HG02943 (cell line): Measurements from ENCODE around the gene LRIT2.

Source experiments
- ATAC-seq: cut with Tn5 transposase; IDR thresholded peaks from one replicate; pipeline ENCODE4 v1.9.1; 2021; ENCODE audit warnings: mild to moderate bottlenecking, low read depth, moderate library complexity; ENCODE audit not compliant: unreplicated experiment

LRIT2 gene

GRCh38 chr10:84212014-84212413 is 13.3 kb downstream of the LRIT2 start:
- ATAC-seq, result no peak

- ATAC-seq, result no peak
Observed at GRCh38 chr10:84211566-84211965, 13.8 kb downstream of the LRIT2 start.

- ATAC-seq, result no peak
Observed at GRCh38 chr10:84208023-84208422, 17.3 kb downstream of the LRIT2 start.

GRCh38 chr10:84205853-84206525 is 19.4 kb downstream of the LRIT2 start:
- ATAC-seq, result no peak

- ATAC-seq, result peak; percentile 83
Observed at GRCh38 chr10:84205049-84205852, 20.1 kb downstream of the LRIT2 start.

- no peak for ATAC-seq
Observed at GRCh38 chr10:84204610-84205009, 20.7 kb downstream of the LRIT2 start.

GRCh38 chr10:84204122-84204521 is 21.2 kb downstream of the LRIT2 start:
- ATAC-seq, result no peak

- ATAC-seq, result no peak
Observed at GRCh38 chr10:84202349-84202748, 23.0 kb downstream of the LRIT2 start.

- ATAC-seq, result no peak
Observed at GRCh38 chr10:84201682-84202081, 23.7 kb downstream of the LRIT2 start.

- no peak for ATAC-seq
Observed at GRCh38 chr10:84201244-84201606, 24.1 kb downstream of the LRIT2 start.

- no peak for ATAC-seq
Observed at GRCh38 chr10:84200537-84201243, 24.7 kb downstream of the LRIT2 start.

- ATAC-seq, result no peak
Observed at GRCh38 chr10:84198206-84198915, 27.0 kb downstream of the LRIT2 start.

- ATAC-seq, result no peak
Observed at GRCh38 chr10:84197643-84198042, 27.7 kb downstream of the LRIT2 start.

GRCh38 chr10:84196941-84197340 is 28.4 kb downstream of the LRIT2 start:
- ATAC-seq, result no peak

GRCh38 chr10:84196083-84196482 is 29.3 kb downstream of the LRIT2 start:
- no peak for ATAC-seq

GRCh38 chr10:84195044-84195830 is 30.1 kb downstream of the LRIT2 start:
- ATAC-seq, result no peak

- peak; percentile 66 for ATAC-seq
Observed at GRCh38 chr10:84194424-84195043, 30.8 kb downstream of the LRIT2 start, which contains the start of gene CDHR1. TSS of gene CDHR1 (plus strand) at chr10:84194537. CDS start at chr10:84194761, 224 bp downstream.

- ATAC-seq, result no peak
Observed at GRCh38 chr10:84193846-84194423, 31.4 kb downstream of the LRIT2 start.

- ATAC-seq, result no peak
Observed at GRCh38 chr10:84193327-84193726, 32.0 kb downstream of the LRIT2 start.
